MCF 10A (cell line): ENCODE measurements around the gene CCRL2. TPM values are rescaled to one million over a fixed set of nuclear protein-coding genes. Genes with fewer than 3 reads are reported as not detected.

Experiments
- BruUV-seq: library from RNA; stranded (reverse); fragments of 400-500 nt; replicated peaks from 2 replicates; lab custom pipeline; 2021; lab: Mats Ljungman, UMichigan
- CTCF ChIA-PET: fragments of 300-600 bp; sonication (Branson Sonifier 250); formaldehyde crosslinking; extraction: SDS; loops from one replicate; lab custom pipeline; 2021; ENCODE audit warnings: antibody characterized with exemption, inconsistent platforms; lab: Yijun Ruan, JAX
- POLR2A ChIA-PET: fragments of 300-600, 350-650 bp; sonication (Branson Sonifier 250); formaldehyde crosslinking; extraction: SDS; loops from one replicate; lab custom pipeline; 2020; ENCODE audit warnings: antibody characterized with exemption, inconsistent platforms; lab: Yijun Ruan, JAX
- DNase-seq: peaks from one replicate; pipeline ENCODE4 v3.0.0-alpha.2; 2018; ENCODE audit not compliant: unreplicated experiment
- H3K27ac Mint-ChIP-seq: one replicate; pipeline ENCODE4 v1.8.0; 2022; ENCODE audit warnings: mild to moderate bottlenecking, low read depth, mixed read lengths; ENCODE audit not compliant: unreplicated experiment
- H3K27me3 Mint-ChIP-seq: one replicate; pipeline ENCODE4 v1.8.0; 2022; ENCODE audit warnings: mixed read lengths; ENCODE audit not compliant: insufficient read depth, unreplicated experiment
- H3K36me3 Mint-ChIP-seq: one replicate; pipeline ENCODE4 v1.8.0; 2022; ENCODE audit warnings: mild to moderate bottlenecking, moderate library complexity, mixed read lengths; ENCODE audit not compliant: insufficient read depth, unreplicated experiment
- H3K4me1 Mint-ChIP-seq: one replicate; pipeline ENCODE4 v1.8.0; 2022; ENCODE audit warnings: mixed read lengths; ENCODE audit not compliant: insufficient read depth, unreplicated experiment
- H3K4me3 Mint-ChIP-seq: one replicate; pipeline ENCODE4 v1.8.0; 2022; ENCODE audit warnings: mild to moderate bottlenecking, moderate library complexity, mixed read lengths; ENCODE audit not compliant: unreplicated experiment
- H3K9me3 Mint-ChIP-seq: one replicate; pipeline ENCODE4 v1.8.0; 2022; ENCODE audit warnings: mixed read lengths; ENCODE audit not compliant: unreplicated experiment
- intact Hi-C: fragments of 100-400 bp; cut with micrococcal nuclease; formaldehyde crosslinking; loops from 2 replicates; pipeline ENCODE4 v1.14.1; 2022
- total RNA-seq: library from RNA; stranded (reverse); gene quantifications from 2 replicates; pipeline ENCODE4 v1.2.3, GENCODE V29; 2022
- TF ChIP-seq, protein P1 (sequence below): fragments of 200-600 bp; IDR thresholded peaks from one replicate; pipeline ENCODE4 v1.8.0; 2022; ENCODE audit warnings: antibody characterized with exemption, mild to moderate bottlenecking; ENCODE audit not compliant: unreplicated experiment

The CCRL2 gene
- total RNA-seq, 1 experiment from 2014 or later, result not detected

DNA sequence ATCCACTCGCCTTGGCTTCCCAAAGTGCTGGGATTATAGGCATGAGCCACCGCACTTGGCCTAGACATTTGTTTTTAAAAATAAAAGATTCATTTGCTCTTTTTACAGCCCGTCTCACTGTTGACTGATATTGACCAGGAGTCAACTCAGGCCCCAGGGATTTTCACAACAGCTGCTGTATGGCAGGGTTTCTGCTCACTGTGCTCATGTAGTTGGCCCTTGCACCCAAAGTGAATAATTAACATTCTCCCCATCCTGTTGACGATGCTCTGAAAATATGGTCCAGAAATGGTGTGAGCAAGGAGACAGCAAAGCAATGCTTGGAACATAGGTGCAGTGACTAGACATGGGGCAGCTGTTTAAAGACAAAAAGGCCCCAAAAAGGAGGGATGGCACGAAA lies 39.2 kb upstream of the CCRL2 start:
- ChIA-PET CTCF (interaction anchor here (0.6 to 13.0 kb wide), 11 partner anchors 11 to 823 kb away, joined by 3 to 202 read pairs (median 5); no protein-coding TSS in a partner anchor), POLR2A (interaction anchor here (1.0 to 1.4 kb wide), 3 partner anchors 55 to 127 kb away, joined by 3 read pairs; no protein-coding TSS in a partner anchor)
- no peaks in the 10 kb centered on the region for H3K4me1 Mint-ChIP-seq
- intact Hi-C loops, result loop anchor here (1.0 kb wide), 1 partner anchor 280 kb away; no protein-coding TSS in a partner anchor
- H3K27me3 Mint-ChIP-seq, result peaks cover 3% of the 10 kb centered on the region
- H3K9me3 Mint-ChIP-seq, result no peaks in the 10 kb centered on the region
- H3K36me3 Mint-ChIP-seq, result no peaks in the 10 kb centered on the region
- no peak overlapping the region for H3K27ac Mint-ChIP-seq
- no peak for DNase-seq
- TF ChIP-seq, protein P1, sequence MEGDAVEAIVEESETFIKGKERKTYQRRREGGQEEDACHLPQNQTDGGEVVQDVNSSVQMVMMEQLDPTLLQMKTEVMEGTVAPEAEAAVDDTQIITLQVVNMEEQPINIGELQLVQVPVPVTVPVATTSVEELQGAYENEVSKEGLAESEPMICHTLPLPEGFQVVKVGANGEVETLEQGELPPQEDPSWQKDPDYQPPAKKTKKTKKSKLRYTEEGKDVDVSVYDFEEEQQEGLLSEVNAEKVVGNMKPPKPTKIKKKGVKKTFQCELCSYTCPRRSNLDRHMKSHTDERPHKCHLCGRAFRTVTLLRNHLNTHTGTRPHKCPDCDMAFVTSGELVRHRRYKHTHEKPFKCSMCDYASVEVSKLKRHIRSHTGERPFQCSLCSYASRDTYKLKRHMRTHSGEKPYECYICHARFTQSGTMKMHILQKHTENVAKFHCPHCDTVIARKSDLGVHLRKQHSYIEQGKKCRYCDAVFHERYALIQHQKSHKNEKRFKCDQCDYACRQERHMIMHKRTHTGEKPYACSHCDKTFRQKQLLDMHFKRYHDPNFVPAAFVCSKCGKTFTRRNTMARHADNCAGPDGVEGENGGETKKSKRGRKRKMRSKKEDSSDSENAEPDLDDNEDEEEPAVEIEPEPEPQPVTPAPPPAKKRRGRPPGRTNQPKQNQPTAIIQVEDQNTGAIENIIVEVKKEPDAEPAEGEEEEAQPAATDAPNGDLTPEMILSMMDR, result no peak
- H3K4me3 Mint-ChIP-seq, result no peak overlapping the region
- no TSS peak for BruUV-seq

DNA sequence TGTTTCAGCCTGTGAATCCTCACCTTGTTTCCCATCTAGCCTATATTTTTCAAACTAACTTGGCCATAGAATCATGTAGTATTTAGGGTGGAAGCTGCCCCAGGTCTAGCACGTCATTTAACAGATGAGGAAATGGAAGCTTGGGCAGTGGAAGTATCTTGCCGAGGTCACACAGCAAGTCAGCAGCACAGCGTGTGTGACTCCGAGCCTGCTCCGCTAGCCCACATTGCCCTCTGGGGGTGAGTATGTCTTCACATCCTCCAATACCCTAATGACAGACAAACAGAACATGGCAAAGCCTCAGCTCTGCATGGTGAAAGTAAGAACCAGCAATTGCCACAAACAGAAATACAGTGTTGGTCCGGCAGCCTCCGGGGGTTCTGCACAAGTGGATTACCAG lies 38.5 kb upstream of the CCRL2 start:
- no peaks in the 10 kb centered on the region for H3K36me3 Mint-ChIP-seq
- H3K27me3 Mint-ChIP-seq, result peaks cover 11% of the 10 kb centered on the region
- intact Hi-C loops, result loop anchor here (1.0 kb wide), 1 partner anchor 280 kb away; no protein-coding TSS in a partner anchor
- TF ChIP-seq, protein P1, result peak; percentile 28
- BruUV-seq, result no TSS peak
- DNase-seq, result peak; percentile 57
- no peak overlapping the region for H3K27ac Mint-ChIP-seq
- CTCF ChIA-PET, result interaction anchor here (0.6 to 13.0 kb wide), 16 partner anchors 10 to 430 kb away, joined by 3 to 202 read pairs (median 4); no protein-coding TSS in a partner anchor
- H3K4me1 Mint-ChIP-seq, result no peaks in the 10 kb centered on the region
- POLR2A ChIA-PET, result interaction anchor here (1.0 to 1.4 kb wide), 3 partner anchors 56 to 128 kb away, joined by 3 read pairs; no protein-coding TSS in a partner anchor
- H3K9me3 Mint-ChIP-seq, result no peaks in the 10 kb centered on the region
- no peak overlapping the region for H3K4me3 Mint-ChIP-seq

DNA sequence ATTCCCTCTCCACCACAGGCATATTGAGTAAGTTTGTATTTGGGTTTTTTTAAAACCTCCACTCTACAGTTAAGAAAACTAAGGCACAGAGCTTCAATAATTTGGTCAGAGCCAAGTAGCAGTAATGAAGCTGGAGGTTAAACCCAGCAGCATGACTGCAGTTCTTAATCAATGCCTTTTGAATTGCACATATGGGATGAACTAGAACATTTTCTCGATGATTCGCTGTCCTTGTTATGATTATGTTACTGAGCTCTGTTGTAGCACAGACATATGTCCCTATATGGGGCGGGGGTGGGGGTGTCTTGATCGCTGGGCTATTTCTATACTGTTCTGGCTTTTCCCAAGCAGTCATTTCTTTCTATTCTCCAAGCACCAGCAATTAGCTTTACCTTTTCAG lies 37.9 kb upstream of the CCRL2 start:
- Mint-ChIP-seq H3K4me3 (no peak overlapping the region), H3K36me3 (no peaks in the 10 kb centered on the region), H3K9me3 (no peaks in the 10 kb centered on the region), H3K27me3 (peaks cover 16% of the 10 kb centered on the region), H3K4me1 (no peaks in the 10 kb centered on the region), H3K27ac (no peak overlapping the region)
- CTCF ChIA-PET, result interaction anchor here (0.6 to 13.0 kb wide), 16 partner anchors 9 to 430 kb away, joined by 3 to 202 read pairs (median 4); no protein-coding TSS in a partner anchor
- POLR2A ChIA-PET, result interaction anchor here (0.6 to 1.5 kb wide), 8 partner anchors 9 to 285 kb away, joined by 3 to 4 read pairs (median 3); no protein-coding TSS in a partner anchor
- DNase-seq, result no peak
- no TSS peak for BruUV-seq
- intact Hi-C loops, result no loop called here
- TF ChIP-seq, protein P1, result no peak

DNA sequence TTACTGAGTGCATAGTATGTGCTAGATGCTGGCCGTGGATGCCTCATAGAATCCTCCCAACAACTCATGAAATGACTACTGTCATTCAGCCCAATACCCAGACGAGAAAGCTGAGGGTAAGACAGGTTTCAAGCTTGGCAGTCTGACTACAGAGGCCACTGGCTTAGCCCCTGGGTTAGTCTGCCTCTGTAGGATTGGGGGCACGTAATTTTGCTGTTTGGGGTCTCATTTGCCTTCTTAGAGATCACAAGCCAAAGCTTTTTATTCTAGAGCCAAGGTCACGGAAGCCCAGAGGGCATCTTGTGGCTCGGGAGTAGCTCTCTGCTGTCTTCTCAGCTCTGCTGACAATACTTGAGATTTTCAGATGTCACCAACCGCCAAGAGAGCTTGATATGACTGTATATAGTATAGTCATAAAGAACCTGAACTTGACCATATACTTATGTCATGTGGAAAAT lies 37.4 kb upstream of the CCRL2 start:
- POLR2A ChIA-PET, result interaction anchor here (0.6 to 1.5 kb wide), 7 partner anchors 10 to 286 kb away, joined by 3 to 4 read pairs (median 3); no protein-coding TSS in a partner anchor
- no TSS peak for BruUV-seq
- H3K9me3 Mint-ChIP-seq, result no peaks in the 10 kb centered on the region
- peaks cover 22% of the 10 kb centered on the region for H3K27me3 Mint-ChIP-seq
- TF ChIP-seq, protein P1, result no peak
- intact Hi-C loops, result loop anchor here (5.0 to 10.0 kb wide), 2 partner anchors 77 to 605 kb away; no protein-coding TSS in a partner anchor
- no peak overlapping the region for H3K4me3 Mint-ChIP-seq
- no peaks in the 10 kb centered on the region for H3K36me3 Mint-ChIP-seq
- no peaks in the 10 kb centered on the region for H3K4me1 Mint-ChIP-seq
- DNase-seq, result no peak
- CTCF ChIA-PET, result interaction anchor here (0.6 to 13.0 kb wide), 14 partner anchors 9 to 430 kb away, joined by 3 to 202 read pairs (median 4); no protein-coding TSS in a partner anchor
- H3K27ac Mint-ChIP-seq, result no peak overlapping the region
